Measurements from ENCODE around the gene ACKR4.
"Not testable (repeated sequence)": the region's sequence is repeated elsewhere in the genome, so short reads cannot be mapped to it uniquely, and the experiment has no call there.

ACKR4 gene

GRCh38 chr3:132638706-132639105, 41.6 kb downstream of the ACKR4 start:
- no peak overlapping the region for H3K27ac ChIP-seq
- no peak for TF ChIP-seq ZFX (IDR thresholded peaks at IDR 0.05)
- TF ChIP-seq CTCF (conservative IDR thresholded peaks at IDR 0.05) = no peak

GRCh38 chr3:132641427-132641826, 44.4 kb downstream of the ACKR4 start:
- H3K27ac ChIP-seq = not testable (repeated sequence)

GRCh38 chr3:132641837-132642538, 44.9 kb downstream of the ACKR4 start:
- peak; percentile 95 for TF ChIP-seq CTCF (conservative IDR thresholded peaks at IDR 0.05)
- TF ChIP-seq ZFX (IDR thresholded peaks at IDR 0.05) = no peak

GRCh38 chr3:132642539-132642847, 45.4 kb downstream of the ACKR4 start:
- TF ChIP-seq ZFX (IDR thresholded peaks at IDR 0.05) (no peak), CTCF (conservative IDR thresholded peaks at IDR 0.05) (peak; percentile 76)
- H3K27ac ChIP-seq = no peak overlapping the region

More at GRCh38 chr3:132641837-132642538, 44.9 kb downstream of the ACKR4 start:
- no peak overlapping the region for H3K27ac ChIP-seq

GRCh38 chr3:132643366-132643765, 46.3 kb downstream of the ACKR4 start:
- no peak overlapping the region for H3K27ac ChIP-seq
- TF ChIP-seq ZFX (IDR thresholded peaks at IDR 0.05) = no peak
- TF ChIP-seq CTCF (conservative IDR thresholded peaks at IDR 0.05) = no peak

- no peak overlapping the region for H3K27ac ChIP-seq
- TF ChIP-seq CTCF (conservative IDR thresholded peaks at IDR 0.05) = no peak
- TF ChIP-seq ZFX (IDR thresholded peaks at IDR 0.05) = no peak
Observed at GRCh38 chr3:132645058-132645457, 48.0 kb downstream of the ACKR4 start.

GRCh38 chr3:132650153-132650552, 53.1 kb downstream of the ACKR4 start:
- no peak overlapping the region for H3K27ac ChIP-seq
- no peak for TF ChIP-seq CTCF (conservative IDR thresholded peaks at IDR 0.05)
- no peak for TF ChIP-seq ZFX (IDR thresholded peaks at IDR 0.05)

Measured in C4-2B (cell line).